Activated CD8-positive, alpha-beta memory T cell treated with anti-CD3 and anti-CD28 coated beads, Interleukin-2, amount 10 ng/mL, durations not matched to agents 7 days and 5 days (primary cell): ENCODE data around the gene KSR1. TPM values are rescaled to one million over a fixed set of nuclear protein-coding genes. Genes with fewer than 3 reads are reported as not detected.
A peak's percentile ranks its signal among the peaks of the same experiment; 100 is the strongest.

ENCODE experiments used
- ATAC-seq: fragments of 150-1000 bp; cut with Tn5 transposase; one replicate; pipeline ENCODE4 v1.10.0; 2021; ENCODE audit warnings: moderate library complexity
- CTCF ChIA-PET: fragments of 350-600 bp; sonication (Branson Sonifier 250); formaldehyde crosslinking; loops from one replicate; lab custom pipeline; 2021; ENCODE audit warnings: antibody characterized with exemption; lab: Charles Lee
- DNase-seq: peaks from one replicate; pipeline ENCODE4 v3.0.0-alpha.2; 2020
- H3K27ac Mint-ChIP-seq: one replicate; pipeline ENCODE4 v1.8.0; 2021; ENCODE audit warnings: mild to moderate bottlenecking, mixed read lengths
- H3K27me3 Mint-ChIP-seq: one replicate; pipeline ENCODE4 v1.8.0; 2021; ENCODE audit warnings: mixed read lengths
- H3K36me3 Mint-ChIP-seq: one replicate; pipeline ENCODE4 v1.8.0; 2021; ENCODE audit warnings: mild to moderate bottlenecking, mixed read lengths
- H3K4me1 Mint-ChIP-seq: one replicate; pipeline ENCODE4 v1.8.0; 2021; ENCODE audit warnings: mixed read lengths
- H3K4me3 Mint-ChIP-seq: one replicate; pipeline ENCODE4 v1.8.0; 2021; ENCODE audit warnings: mild to moderate bottlenecking, moderate library complexity, mixed read lengths
- H3K9me3 Mint-ChIP-seq: one replicate; pipeline ENCODE4 v1.8.0; 2022; ENCODE audit warnings: low read depth, mixed read lengths
- total RNA-seq, 2 experiments: library from RNA; stranded (reverse); gene quantifications; one replicate each; pipeline ENCODE4 v1.2.3, GENCODE V29; 2021

Gene KSR1
- total RNA-seq, 2 experiments from 2014 or later: 56.6 to 70.4 TPM

- H3K9me3 Mint-ChIP-seq: no peaks in the 10 kb centered on the region
- ATAC-seq: no peak
- CTCF ChIA-PET: no interaction called here
- H3K36me3 Mint-ChIP-seq: no peaks in the 10 kb centered on the region
- no peaks in the 10 kb centered on the region for H3K27me3 Mint-ChIP-seq
- H3K4me1 Mint-ChIP-seq: peaks cover 72% of the 10 kb centered on the region
- H3K4me3 Mint-ChIP-seq: no peak overlapping the region
- H3K27ac Mint-ChIP-seq: no peak overlapping the region
- DNase-seq: no peak
Measured at GRCh38 chr17:27539152-27539551, 82.9 kb downstream of the KSR1 start.

- Mint-ChIP-seq H3K9me3 (no peaks in the 10 kb centered on the region), H3K4me3 (no peak overlapping the region), H3K27me3 (no peaks in the 10 kb centered on the region), H3K27ac (no peak overlapping the region), H3K36me3 (no peaks in the 10 kb centered on the region), H3K4me1 (peaks cover 79% of the 10 kb centered on the region)
- no peak for ATAC-seq
- CTCF ChIA-PET: no interaction called here
- DNase-seq: no peak
Measured at GRCh38 chr17:27539794-27540317, 83.6 kb downstream of the KSR1 start.

GRCh38 chr17:27540318-27541101 is 84.3 kb downstream of the KSR1 start:
- DNase-seq (no peak), ATAC-seq (no peak)
- Mint-ChIP-seq H3K36me3 (no peaks in the 10 kb centered on the region), H3K4me3 (no peak overlapping the region), H3K27me3 (no peaks in the 10 kb centered on the region), H3K4me1 (peaks cover 81% of the 10 kb centered on the region), H3K27ac (no peak overlapping the region), H3K9me3 (no peaks in the 10 kb centered on the region)
- CTCF ChIA-PET: interaction anchor here (0.8 to 1.2 kb wide), 3 partner anchors 16 to 186 kb away, joined by 3 read pairs; no protein-coding TSS in a partner anchor

GRCh38 chr17:27541301-27542023 is 85.2 kb downstream of the KSR1 start:
- Mint-ChIP-seq H3K4me3 (no peak overlapping the region), H3K36me3 (no peaks in the 10 kb centered on the region)

GRCh38 chr17:27542841-27543463 is 86.7 kb downstream of the KSR1 start:
- Mint-ChIP-seq H3K4me1 (peaks cover 84% of the 10 kb centered on the region), H3K27ac (peak overlapping the region; percentile 21), H3K36me3 (no peaks in the 10 kb centered on the region), H3K27me3 (no peaks in the 10 kb centered on the region), H3K9me3 (no peaks in the 10 kb centered on the region), H3K4me3 (no peak overlapping the region)
- CTCF ChIA-PET: interaction anchor here (0.6 to 1.1 kb wide), 3 partner anchors 30 to 498 kb away, joined by 3 read pairs; no protein-coding TSS in a partner anchor
- ATAC-seq (no peak), DNase-seq (no peak)

More at GRCh38 chr17:27541301-27542023, 85.2 kb downstream of the KSR1 start:
- Mint-ChIP-seq H3K4me1 (peaks cover 83% of the 10 kb centered on the region), H3K27ac (no peak overlapping the region), H3K27me3 (no peaks in the 10 kb centered on the region), H3K9me3 (no peaks in the 10 kb centered on the region)
- DNase-seq (no peak), ATAC-seq (no peak)
- CTCF ChIA-PET: interaction anchor here (0.8 to 1.2 kb wide), 3 partner anchors 17 to 187 kb away, joined by 3 read pairs; no protein-coding TSS in a partner anchor

GRCh38 chr17:27543464-27543856 is 87.2 kb downstream of the KSR1 start:
- Mint-ChIP-seq H3K27ac (peak overlapping the region; percentile 80), H3K4me1 (peaks cover 82% of the 10 kb centered on the region), H3K27me3 (no peaks in the 10 kb centered on the region), H3K4me3 (no peak overlapping the region), H3K9me3 (no peaks in the 10 kb centered on the region), H3K36me3 (no peaks in the 10 kb centered on the region)
- no peak for ATAC-seq
- CTCF ChIA-PET: interaction anchor here (0.6 to 5.0 kb wide), 4 partner anchors 58 to 498 kb away, joined by 3 to 39 read pairs (median 9); no protein-coding TSS in a partner anchor
- no peak for DNase-seq

GRCh38 chr17:27543958-27544349 is 87.7 kb downstream of the KSR1 start:
- no peaks in the 10 kb centered on the region for H3K27me3 Mint-ChIP-seq
- CTCF ChIA-PET: interaction anchor here (0.9 to 5.0 kb wide), 13 partner anchors 20 to 163 kb away, joined by 3 to 39 read pairs (median 7); partner anchors contain the start of gene KSR1
- no peak for DNase-seq

GRCh38 chr17:27544350-27545131 is 88.3 kb downstream of the KSR1 start:
- peak; percentile 80 for ATAC-seq
- CTCF ChIA-PET: interaction anchor here (0.9 to 5.0 kb wide), 14 partner anchors 20 to 164 kb away, joined by 3 to 39 read pairs (median 6); partner anchors contain the start of gene KSR1
- H3K4me1 Mint-ChIP-seq: peaks cover 78% of the 10 kb centered on the region

More at GRCh38 chr17:27543958-27544349, 87.7 kb downstream of the KSR1 start:
- ATAC-seq: no peak
- H3K4me1 Mint-ChIP-seq: peaks cover 82% of the 10 kb centered on the region
- H3K36me3 Mint-ChIP-seq: no peaks in the 10 kb centered on the region
- no peaks in the 10 kb centered on the region for H3K9me3 Mint-ChIP-seq
- H3K4me3 Mint-ChIP-seq: peak overlapping the region; percentile 53
- peak overlapping the region; percentile 80 for H3K27ac Mint-ChIP-seq

GRCh38 chr17:27545562-27546229 is 89.4 kb downstream of the KSR1 start:
- no peaks in the 10 kb centered on the region for H3K27me3 Mint-ChIP-seq
- peak overlapping the region; percentile 2 for H3K4me3 Mint-ChIP-seq
- H3K27ac Mint-ChIP-seq: peak overlapping the region; percentile 80
- CTCF ChIA-PET: interaction anchor here (0.8 to 5.0 kb wide), 10 partner anchors 28 to 196 kb away, joined by 3 to 39 read pairs (median 8); partner anchors contain the start of gene KSR1
- H3K9me3 Mint-ChIP-seq: no peaks in the 10 kb centered on the region
- no peak for ATAC-seq
- H3K4me1 Mint-ChIP-seq: peaks cover 68% of the 10 kb centered on the region
- no peak for DNase-seq
- peaks cover 6% of the 10 kb centered on the region for H3K36me3 Mint-ChIP-seq

More at GRCh38 chr17:27544350-27545131, 88.3 kb downstream of the KSR1 start:
- H3K27ac Mint-ChIP-seq: peak overlapping the region; percentile 80
- H3K9me3 Mint-ChIP-seq: no peaks in the 10 kb centered on the region
- peak overlapping the region; percentile 53 for H3K4me3 Mint-ChIP-seq
- peaks cover under 1% of the 10 kb centered on the region for H3K36me3 Mint-ChIP-seq
- no peaks in the 10 kb centered on the region for H3K27me3 Mint-ChIP-seq
- DNase-seq: peak; percentile 92

- peak overlapping the region; percentile 73 for H3K27ac Mint-ChIP-seq
- H3K9me3 Mint-ChIP-seq: no peaks in the 10 kb centered on the region
- ATAC-seq (no peak), DNase-seq (no peak)
- H3K4me1 Mint-ChIP-seq: peaks cover 64% of the 10 kb centered on the region
- peaks cover 10% of the 10 kb centered on the region for H3K36me3 Mint-ChIP-seq
- peak overlapping the region; percentile 39 for H3K4me3 Mint-ChIP-seq
- no peaks in the 10 kb centered on the region for H3K27me3 Mint-ChIP-seq
- CTCF ChIA-PET: interaction anchor here (0.8 to 5.0 kb wide), 8 partner anchors 16 to 197 kb away, joined by 3 to 39 read pairs (median 5); partner anchors contain the start of gene KSR1
Measured at GRCh38 chr17:27546624-27547300, 90.5 kb downstream of the KSR1 start.

GRCh38 chr17:27547301-27547683 is 91.0 kb downstream of the KSR1 start:
- ATAC-seq: no peak
- CTCF ChIA-PET: interaction anchor here (1.0 to 5.0 kb wide), 7 partner anchors 16 to 198 kb away, joined by 3 to 39 read pairs (median 6); partner anchors contain the start of gene KSR1
- H3K27ac Mint-ChIP-seq: peak overlapping the region; percentile 73
- no peaks in the 10 kb centered on the region for H3K27me3 Mint-ChIP-seq
- peak overlapping the region; percentile 39 for H3K4me3 Mint-ChIP-seq
- H3K9me3 Mint-ChIP-seq: no peaks in the 10 kb centered on the region
- H3K4me1 Mint-ChIP-seq: peaks cover 62% of the 10 kb centered on the region
- DNase-seq: no peak
- peaks cover 13% of the 10 kb centered on the region for H3K36me3 Mint-ChIP-seq
